CD1c-positive myeloid dendritic cell (primary cell): Measurements from ENCODE around the gene SEMA3D.

Source experiments
- DNase-seq: peaks from one replicate; pipeline ENCODE4 v3.0.0-alpha.2; 2016; ENCODE audit errors: extremely low spot score

The SEMA3D gene

GRCh38 chr7:85033263-85033662 is 153.6 kb downstream of the SEMA3D start:
- no peak for DNase-seq

- DNase-seq: no peak
Observed at GRCh38 chr7:85031475-85031874, 155.4 kb downstream of the SEMA3D start.

- DNase-seq: peak; percentile 16
Observed at GRCh38 chr7:85030893-85031292, 156.0 kb downstream of the SEMA3D start.

DNA sequence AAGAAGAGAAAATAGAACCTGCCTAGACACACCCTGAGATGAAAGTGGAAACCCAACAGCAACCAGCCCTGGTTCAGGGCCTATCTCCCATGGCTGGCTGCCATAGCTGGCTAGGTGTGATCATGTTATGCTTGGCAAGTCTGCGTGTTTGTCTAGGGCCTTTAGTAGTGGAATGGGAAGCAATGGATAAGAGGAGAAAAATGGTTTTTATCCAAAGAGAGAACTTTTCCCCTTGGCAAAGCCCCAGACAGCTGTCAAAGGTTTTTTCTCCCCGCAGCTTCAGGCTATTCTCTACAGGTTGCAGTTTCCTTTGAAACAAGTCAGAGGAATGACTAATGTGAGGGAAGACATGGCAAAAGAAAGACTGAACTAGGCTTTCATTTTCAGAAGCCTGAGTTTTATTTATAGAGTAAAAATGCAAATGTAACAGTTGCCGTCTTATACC is 161.5 kb downstream of the SEMA3D start:
- DNase-seq: no peak

DNA sequence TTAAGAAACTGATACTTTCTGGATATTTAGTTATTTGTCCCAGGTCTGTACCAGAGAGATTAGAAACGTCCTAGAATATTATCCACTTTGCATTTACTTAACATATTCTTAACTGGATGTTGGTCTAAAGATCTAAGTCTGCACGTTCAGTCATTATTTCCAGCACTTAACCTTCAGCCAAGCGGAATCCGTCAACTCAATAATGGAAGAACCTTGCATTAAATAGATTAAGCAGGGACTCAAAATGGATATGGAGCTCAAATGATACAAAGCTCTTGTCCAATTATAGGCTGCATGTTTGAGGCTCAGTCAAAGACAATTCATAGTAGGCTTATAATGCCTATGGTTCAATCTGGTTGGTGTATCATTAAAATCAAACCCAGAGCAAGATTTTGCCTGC is 162.9 kb downstream of the SEMA3D start:
- no peak for DNase-seq

- DNase-seq: peak; percentile 59
Observed at GRCh38 chr7:85023066-85023712, 163.7 kb downstream of the SEMA3D start.

- no peak for DNase-seq
Observed at GRCh38 chr7:85022064-85022697, 164.7 kb downstream of the SEMA3D start.

GRCh38 chr7:85021101-85021704 is 165.7 kb downstream of the SEMA3D start:
- DNase-seq: no peak

DNA sequence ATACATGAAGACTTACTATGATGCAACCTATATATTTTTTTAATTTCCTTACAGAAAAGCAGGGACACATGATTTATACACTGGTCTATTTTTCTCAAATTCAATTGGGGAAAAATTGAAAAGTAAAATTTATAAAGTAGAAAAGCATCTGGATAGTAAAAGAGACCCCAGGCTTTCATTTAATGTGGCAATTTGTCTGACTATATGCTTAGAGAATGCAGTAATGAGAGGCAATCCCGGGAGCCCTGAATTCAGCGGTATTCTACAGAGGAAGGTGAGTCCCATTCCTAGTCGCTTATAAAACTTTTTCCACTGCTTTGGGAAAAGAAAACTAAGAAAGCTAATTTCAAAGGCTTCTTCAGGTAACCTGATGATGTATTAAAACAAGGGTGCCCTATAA is 167.1 kb downstream of the SEMA3D start:
- DNase-seq: no peak

DNA sequence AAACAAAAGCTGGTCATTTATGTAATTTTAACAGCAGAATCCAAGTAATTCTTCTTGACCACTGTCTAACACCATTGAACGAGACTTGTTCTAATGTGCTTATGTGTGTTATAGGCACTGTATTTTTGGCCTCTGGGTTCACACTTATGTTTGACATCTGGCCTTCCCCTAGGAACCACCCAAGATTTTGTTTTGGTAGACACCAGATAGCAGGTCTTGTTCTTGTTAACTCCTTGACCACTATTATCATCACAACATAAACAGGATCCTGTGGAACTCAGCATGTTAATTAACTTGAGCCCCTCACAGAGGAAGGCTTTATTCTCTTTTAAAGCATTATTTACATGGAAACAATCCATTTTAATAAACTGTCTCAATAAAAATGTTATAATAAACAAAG is 167.7 kb downstream of the SEMA3D start:
- no peak for DNase-seq

DNA sequence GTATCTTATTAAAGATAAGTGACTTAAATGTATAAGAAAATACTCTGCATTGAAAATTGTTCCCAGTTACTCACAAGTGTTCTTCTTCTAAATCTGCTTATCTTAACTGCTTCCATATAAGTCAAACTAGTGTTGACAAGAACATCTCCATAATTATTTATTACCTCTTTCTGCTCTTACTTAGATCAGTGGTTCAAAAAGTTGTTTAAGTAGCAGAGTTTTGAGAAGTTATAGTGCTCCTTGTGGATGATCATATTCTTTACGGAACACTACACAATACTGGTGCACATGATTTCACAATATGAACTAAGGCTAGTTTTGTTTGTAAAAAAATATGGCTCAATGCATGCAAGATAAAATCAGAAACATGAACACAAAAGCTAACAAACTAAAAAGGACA is 168.4 kb downstream of the SEMA3D start:
- no peak for DNase-seq

DNA sequence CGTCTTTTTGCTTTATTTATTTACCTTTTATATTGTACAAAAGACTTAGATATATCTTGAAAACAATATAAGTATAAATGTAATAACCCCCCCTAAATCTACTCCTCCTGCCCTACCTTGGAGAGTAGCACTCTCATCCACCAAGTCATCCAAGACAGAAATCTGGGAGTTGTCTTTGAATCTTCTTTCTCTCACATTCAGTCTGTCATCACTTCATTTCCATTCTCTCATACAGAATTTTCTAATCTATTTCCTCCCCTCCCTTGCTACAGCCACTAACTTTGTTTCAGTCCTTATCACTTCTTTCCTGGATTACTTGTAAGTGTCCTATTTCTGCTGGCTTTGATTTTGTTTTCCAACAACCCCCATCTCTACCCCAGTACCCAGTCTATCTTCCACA is 170.6 kb downstream of the SEMA3D start:
- no peak for DNase-seq

DNA sequence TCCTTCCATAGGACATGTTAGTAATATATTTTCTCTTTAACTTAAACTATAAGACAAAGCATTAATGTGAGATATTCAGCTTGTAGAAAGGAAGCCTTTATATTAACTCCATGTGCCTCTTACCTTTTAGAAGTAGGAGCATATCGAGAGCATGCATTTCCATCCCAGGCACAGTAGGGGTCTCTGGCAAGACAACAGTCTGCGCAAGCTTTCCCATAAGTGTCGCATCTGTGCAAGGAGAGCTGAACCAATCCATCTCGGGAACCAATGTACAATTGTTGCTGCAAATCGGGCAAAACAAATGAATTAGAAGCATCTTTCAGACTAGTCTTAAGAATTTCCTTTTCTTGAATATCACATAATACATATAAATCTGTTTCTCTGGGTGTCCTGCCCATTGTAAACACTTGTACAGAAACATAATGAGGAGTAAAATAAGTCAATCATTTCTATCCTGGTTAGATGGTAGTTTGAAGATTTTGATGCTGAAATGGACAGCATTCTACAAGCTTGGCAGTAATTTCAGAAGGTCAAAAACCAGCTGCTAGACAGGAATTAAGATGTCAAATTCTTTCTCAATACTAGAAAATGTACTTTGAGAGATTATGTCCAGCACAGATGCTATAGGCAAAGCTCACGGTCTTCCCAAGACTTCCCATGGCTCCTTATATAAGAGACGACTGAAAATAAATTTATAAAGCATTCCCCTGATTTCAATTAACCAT is 171.8 kb downstream of the SEMA3D start:
- no peak for DNase-seq

DNA sequence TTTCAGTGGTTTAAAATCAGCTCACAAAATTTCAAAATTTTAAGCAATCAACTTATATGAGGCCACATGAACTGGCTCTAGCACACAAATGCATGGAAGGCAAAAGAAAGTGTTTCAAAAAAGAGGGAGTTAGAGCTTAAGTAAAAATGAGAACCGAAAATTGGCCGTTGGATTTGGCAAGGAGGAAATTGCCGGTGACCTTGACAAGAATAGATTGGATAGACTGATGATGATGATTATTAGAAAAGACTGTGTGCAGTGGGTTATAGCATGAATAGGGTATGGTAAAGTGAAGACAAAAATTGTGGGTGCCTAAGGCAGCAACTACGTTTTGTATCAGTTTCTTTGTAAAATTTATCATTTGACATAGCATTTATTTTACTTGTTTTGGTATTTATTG is 175.7 kb downstream of the SEMA3D start:
- no peak for DNase-seq

- no peak for DNase-seq
Observed at GRCh38 chr7:85010306-85010705, 176.6 kb downstream of the SEMA3D start.

GRCh38 chr7:85006754-85007153 is 180.1 kb downstream of the SEMA3D start:
- no peak for DNase-seq

GRCh38 chr7:85004402-85004801 is 182.5 kb downstream of the SEMA3D start:
- DNase-seq: no peak

- no peak for DNase-seq
Observed at GRCh38 chr7:85001495-85002345, 185.1 kb downstream of the SEMA3D start.

DNA sequence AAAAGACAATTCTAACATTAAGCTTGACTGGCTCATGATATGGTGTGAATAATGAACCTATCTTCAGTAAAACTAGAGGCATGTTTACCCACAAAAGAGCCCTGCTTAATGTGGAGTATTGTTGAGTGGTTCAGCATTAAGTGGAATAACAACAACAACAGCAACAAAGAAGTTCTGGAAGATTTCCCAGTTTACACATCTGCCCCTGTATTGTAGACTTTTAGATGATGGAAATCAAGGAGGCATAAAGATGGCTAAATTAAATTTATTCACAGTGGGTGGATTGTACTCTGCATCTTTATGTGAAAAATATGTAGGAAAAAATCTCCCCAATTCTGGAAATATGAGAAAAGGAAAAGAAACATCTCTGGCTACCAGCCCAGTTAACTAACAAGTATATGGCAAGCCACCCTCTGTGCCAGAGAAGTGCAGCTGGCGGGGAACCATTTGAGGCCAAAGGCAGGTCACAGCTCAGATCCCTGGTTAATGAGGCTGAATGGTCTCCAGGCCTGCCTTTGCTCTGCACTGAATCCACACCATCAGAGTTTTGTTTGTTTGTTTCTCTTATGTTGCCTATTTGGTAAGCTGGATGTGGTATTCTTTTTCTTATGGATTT is 186.0 kb downstream of the SEMA3D start:
- DNase-seq: no peak

DNA sequence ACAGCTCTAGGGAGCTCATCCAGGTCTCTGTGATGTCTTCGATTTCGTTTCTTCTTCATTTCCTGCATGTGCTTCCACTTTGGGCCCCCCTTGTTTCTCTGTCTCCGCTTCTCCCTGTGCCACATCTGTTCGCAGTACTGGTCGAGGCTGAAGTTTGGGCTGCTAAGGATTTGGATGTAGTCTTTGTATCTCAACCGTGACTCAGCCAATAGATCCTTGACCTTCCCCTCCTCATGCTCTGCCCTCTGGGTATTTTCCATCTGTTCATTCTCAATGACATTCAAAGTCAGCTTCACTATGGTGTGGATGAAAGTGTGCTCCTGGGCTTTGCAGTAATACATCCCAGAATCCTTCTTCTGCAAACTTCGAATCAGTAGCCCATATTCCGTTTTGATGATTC is 187.4 kb downstream of the SEMA3D start:
- DNase-seq: no peak

DNA sequence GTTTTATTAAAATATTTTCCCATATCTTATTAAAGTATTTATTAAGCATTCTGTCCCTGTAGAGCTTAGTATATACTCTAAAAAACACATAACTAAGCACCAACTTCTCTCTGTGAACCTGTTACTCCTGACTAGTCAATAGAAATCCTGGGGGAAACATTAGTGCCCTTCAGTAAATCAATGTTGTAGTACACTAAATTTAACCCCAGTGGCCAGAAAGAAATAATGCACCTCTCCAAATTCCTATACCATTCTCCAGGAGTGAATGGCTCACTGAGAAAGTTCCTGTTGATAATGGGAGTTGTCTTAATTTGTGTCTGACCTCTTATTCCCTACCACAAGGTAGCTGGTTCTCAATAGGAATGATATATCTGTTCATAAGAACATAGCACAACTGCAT is 188.2 kb downstream of the SEMA3D start:
- DNase-seq: no peak
